ENCODE measurements around the gene MCF2.
"Not testable (repeated sequence)": the region's sequence is repeated elsewhere in the genome, so short reads cannot be mapped to it uniquely, and the experiment has no call there.

Gene MCF2

DNA sequence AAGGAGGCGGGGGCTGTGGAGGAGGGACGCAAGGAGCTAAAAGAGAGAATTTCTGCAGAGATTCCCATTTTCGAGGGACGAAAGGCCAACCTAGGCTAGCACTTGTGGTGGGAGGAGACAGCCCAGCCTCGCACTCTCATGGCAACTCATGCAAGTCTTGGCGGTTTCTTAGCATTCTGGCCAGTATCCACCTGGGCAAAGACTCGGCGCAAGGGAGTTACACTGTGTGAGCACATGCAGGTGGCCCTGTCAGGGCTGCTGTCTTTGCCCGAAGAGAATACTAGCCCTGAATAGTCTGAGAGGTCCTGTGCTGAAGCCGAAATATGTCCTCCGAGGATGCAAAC lies 15.5 kb downstream of the MCF2 start:
- DNase-seq (ENCODE audit: low spot score) = no peak
- TF ChIP-seq, protein P1, sequence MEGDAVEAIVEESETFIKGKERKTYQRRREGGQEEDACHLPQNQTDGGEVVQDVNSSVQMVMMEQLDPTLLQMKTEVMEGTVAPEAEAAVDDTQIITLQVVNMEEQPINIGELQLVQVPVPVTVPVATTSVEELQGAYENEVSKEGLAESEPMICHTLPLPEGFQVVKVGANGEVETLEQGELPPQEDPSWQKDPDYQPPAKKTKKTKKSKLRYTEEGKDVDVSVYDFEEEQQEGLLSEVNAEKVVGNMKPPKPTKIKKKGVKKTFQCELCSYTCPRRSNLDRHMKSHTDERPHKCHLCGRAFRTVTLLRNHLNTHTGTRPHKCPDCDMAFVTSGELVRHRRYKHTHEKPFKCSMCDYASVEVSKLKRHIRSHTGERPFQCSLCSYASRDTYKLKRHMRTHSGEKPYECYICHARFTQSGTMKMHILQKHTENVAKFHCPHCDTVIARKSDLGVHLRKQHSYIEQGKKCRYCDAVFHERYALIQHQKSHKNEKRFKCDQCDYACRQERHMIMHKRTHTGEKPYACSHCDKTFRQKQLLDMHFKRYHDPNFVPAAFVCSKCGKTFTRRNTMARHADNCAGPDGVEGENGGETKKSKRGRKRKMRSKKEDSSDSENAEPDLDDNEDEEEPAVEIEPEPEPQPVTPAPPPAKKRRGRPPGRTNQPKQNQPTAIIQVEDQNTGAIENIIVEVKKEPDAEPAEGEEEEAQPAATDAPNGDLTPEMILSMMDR (IDR thresholded peaks at IDR 0.05) = no peak
- Histone ChIP-seq H3K27ac (no peak overlapping the region), H3K4me3 (peak overlapping the region; percentile 71)

DNA sequence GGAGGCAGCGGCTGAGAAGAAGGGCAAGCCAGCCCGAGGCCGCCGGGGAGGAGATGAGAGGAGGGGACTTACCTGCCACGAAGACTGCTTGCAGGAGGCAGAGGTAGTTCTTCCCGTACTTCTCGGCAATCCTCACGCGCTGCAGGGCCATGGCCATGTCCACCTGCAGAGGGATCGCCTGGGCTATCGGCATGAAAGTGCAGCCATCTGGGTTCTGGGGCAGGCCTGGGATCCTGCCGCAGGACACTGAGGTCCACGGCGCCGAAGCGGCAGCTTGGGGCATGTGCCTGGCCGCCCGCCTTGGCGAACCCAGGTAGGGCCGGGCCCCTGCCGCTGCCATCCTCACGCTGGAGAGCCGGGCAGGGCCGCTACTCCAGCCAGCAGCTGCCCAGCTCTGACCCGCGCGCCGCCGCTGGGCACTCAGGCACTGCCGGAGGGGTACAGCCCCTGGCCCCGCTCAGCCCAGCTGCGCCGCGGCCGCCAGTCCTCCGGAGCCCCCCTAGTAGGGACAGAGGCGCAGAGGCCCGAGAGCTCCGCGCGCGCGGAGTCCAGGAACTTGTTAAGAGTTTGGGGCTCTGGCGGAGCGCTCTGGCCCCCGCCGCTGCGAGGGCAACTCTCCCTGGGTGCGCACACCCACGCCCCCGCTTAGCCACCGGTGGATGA lies 16.0 kb downstream of the MCF2 start:
- no peak for DNase-seq (ENCODE audit: low spot score)

DNA sequence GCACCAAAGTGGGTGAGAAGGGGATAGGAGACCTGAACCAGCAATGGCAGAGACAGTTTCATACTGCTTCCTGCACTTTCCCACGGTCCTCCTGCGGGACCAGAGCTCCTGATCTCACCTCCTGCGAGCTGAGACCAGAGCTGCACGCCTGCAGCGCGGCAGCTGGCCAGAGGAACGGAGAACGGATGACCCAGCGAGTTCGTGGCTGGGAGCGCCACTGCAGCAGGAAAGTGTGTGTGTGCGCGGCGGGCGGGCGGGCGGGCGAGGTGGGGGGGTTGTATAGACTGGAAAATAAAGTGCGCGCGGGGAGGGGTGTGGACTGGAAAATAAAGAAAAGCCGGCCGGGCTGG lies 16.5 kb downstream of the MCF2 start:
- TF ChIP-seq, protein P1 (IDR thresholded peaks at IDR 0.05) = no peak
- Histone ChIP-seq H3K4me3 (peak overlapping the region; percentile 71), H3K27ac (no peak overlapping the region)
- no peak for DNase-seq (ENCODE audit: low spot score)

More for the DNA sequence above, 16.0 kb downstream of the MCF2 start:
- Histone ChIP-seq H3K4me3 (peak overlapping the region; percentile 71), H3K27ac (no peak overlapping the region)
- TF ChIP-seq, protein P1 (IDR thresholded peaks at IDR 0.05) = no peak

DNA sequence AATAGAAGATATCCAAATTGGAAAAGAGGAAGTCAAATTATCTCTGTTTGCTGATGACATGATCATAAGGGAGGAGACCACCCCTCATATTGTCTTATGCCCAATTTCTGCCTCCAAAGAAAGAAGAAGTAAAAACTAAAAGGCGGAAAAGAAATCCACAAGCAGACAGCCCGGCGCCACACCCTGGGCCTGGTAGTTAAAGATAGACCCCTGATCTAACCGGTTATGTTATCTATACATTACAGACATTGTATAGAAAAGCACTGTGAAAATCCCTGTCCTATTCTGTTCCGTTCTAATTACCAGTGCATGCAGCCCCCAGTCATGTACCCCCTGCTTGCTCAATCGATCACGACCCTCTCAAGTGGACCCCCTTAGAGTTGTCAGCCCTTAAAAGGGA lies 22.8 kb downstream of the MCF2 start:
- not testable (repeated sequence) for DNase-seq (ENCODE audit: low spot score); H3K27ac ChIP-seq; H3K4me3 ChIP-seq

DNA sequence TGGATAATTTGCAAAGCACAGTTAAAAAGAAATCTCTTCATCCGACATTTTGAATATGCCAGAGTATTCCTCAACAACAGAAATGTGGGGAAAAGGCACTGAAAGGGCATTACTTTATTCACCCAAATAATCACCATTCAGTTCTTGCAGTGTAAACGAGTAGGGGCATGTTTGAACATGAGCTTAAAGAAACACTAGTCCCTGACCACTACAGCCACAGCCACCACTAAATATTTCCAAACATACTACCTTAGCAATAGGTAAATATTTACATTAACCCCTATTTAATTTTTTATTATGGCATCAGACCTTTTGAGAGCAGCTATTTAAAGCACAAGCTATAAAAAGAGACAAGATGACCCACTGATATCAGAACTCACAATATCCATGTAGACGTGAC lies 27.6 kb downstream of the MCF2 start:
- TF ChIP-seq, protein P1 (IDR thresholded peaks at IDR 0.05) = no peak

DNA sequence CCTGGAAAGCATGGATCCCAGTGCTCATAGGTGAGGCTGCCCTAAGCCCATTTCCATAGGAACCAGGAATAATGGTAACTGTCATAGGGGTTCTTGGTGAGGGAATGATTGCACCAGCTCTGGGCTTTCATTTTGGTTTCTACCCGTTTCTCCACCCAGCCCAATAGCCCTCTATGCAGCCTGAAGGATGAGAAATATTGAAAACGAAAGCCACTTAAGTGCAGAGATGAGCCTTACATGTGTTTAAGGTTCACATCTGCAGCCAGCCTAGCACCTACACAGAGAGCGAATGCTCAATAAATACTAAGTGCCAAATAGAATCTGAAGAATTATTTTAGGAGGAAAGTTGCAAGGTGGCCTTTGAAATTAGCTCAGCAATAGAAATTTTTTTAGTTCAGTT lies 60.4 kb downstream of the MCF2 start:
- no peak overlapping the region for H3K27ac ChIP-seq
- no peak overlapping the region for H3K4me3 ChIP-seq
- DNase-seq (ENCODE audit: low spot score) = no peak
- TF ChIP-seq, protein P1 (IDR thresholded peaks at IDR 0.05) = no peak

More for the DNA sequence above, 27.6 kb downstream of the MCF2 start:
- no peak overlapping the region for H3K27ac ChIP-seq
- no peak overlapping the region for H3K4me3 ChIP-seq
- DNase-seq (ENCODE audit: low spot score) = no peak

DNA sequence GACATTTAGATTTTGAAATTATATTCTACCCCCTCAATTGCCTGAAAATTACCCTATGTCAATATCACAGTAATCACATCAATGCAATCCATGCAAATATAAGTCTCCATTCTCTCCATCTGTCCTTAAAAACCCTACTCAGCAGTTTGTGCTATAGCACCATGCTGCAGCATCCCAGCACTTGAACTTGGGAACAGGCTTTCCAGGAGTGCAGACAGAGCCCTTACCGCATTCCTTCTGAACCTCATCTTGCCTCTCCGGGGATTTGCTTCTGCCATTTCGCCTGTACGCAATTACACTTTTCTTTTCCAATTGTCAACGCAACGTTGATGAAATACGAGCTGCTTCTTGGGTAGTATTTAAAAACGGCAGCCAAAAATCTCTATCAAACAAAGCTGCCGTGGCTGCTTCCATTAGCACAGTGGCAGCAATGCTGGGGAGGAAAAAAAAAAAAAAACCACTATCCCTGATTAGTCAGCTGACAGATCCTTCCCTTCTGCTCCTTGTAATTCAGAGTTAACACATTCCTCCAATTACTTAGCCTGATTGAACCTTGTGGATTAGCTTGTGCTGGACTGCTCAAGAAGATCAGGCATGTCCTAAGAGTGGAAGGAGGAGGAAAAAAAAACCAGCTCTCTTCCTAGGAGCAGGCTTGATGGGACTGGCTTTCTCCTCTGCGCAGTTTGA lies 65.6 kb downstream of the MCF2 start:
- TF ChIP-seq, protein P1 (IDR thresholded peaks at IDR 0.05) = no peak
- Histone ChIP-seq H3K4me3 (peak overlapping the region; percentile 49), H3K27ac (no peak overlapping the region)
- no peak for DNase-seq (ENCODE audit: low spot score)

Data from coronary artery (tissue), 2 donors.